ENCODE results near the gene PPEF1.
A peak's percentile ranks its signal among the peaks of the same experiment; 100 is the strongest.
"Not testable (repeated sequence)": the region's sequence is repeated elsewhere in the genome, so short reads cannot be mapped to it uniquely, and the experiment has no call there.

Gene PPEF1

GRCh38 chrX:18701621-18702361 lies 5.7 kb upstream of the PPEF1 start:
- DNase-seq: no peak

GRCh38 chrX:18702362-18703195 lies 4.9 kb upstream of the PPEF1 start:
- no peak for DNase-seq

- DNase-seq: no peak
Measured at GRCh38 chrX:18709833-18710232, 2.4 kb downstream of the PPEF1 start.

- DNase-seq: no peak
Measured at GRCh38 chrX:18714910-18715309, 7.5 kb downstream of the PPEF1 start.

GRCh38 chrX:18719852-18720251 lies 12.4 kb downstream of the PPEF1 start:
- DNase-seq: no peak

- no peak for DNase-seq
Measured at GRCh38 chrX:18721683-18722499, 14.4 kb downstream of the PPEF1 start.

- DNase-seq: no peak
Measured at GRCh38 chrX:18722500-18723071, 15.1 kb downstream of the PPEF1 start.

- DNase-seq: no peak
Measured at GRCh38 chrX:18725310-18725943, 18.0 kb downstream of the PPEF1 start.

GRCh38 chrX:18733287-18733686 lies 25.8 kb downstream of the PPEF1 start:
- peak; percentile 1 for DNase-seq

- not testable (repeated sequence) for DNase-seq
Measured at GRCh38 chrX:18739609-18740008, 32.2 kb downstream of the PPEF1 start.

- DNase-seq: no peak
Measured at GRCh38 chrX:18748499-18748898, 41.1 kb downstream of the PPEF1 start.

- no peak for DNase-seq
Measured at GRCh38 chrX:18753631-18754030, 46.2 kb downstream of the PPEF1 start.

- no peak for DNase-seq
Measured at GRCh38 chrX:18755651-18756050, 48.2 kb downstream of the PPEF1 start.

- DNase-seq: no peak
Measured at GRCh38 chrX:18757956-18758932, 50.8 kb downstream of the PPEF1 start.

GRCh38 chrX:18761750-18762149 lies 54.3 kb downstream of the PPEF1 start:
- no peak for DNase-seq

- not testable (repeated sequence) for DNase-seq
Measured at GRCh38 chrX:18763106-18763505, 55.7 kb downstream of the PPEF1 start.

GRCh38 chrX:18769364-18769763 lies 61.9 kb downstream of the PPEF1 start:
- no peak for DNase-seq

GRCh38 chrX:18769812-18770573 lies 62.5 kb downstream of the PPEF1 start:
- no peak for DNase-seq

GRCh38 chrX:18789916-18790315 lies 82.5 kb downstream of the PPEF1 start:
- no peak for DNase-seq

- DNase-seq: no peak
Measured at GRCh38 chrX:18792828-18793227, 85.4 kb downstream of the PPEF1 start.
